Measurements from ENCODE around the gene SAMD4A.
A peak's percentile ranks its signal among the peaks of the same experiment; 100 is the strongest.

The SAMD4A gene

DNA sequence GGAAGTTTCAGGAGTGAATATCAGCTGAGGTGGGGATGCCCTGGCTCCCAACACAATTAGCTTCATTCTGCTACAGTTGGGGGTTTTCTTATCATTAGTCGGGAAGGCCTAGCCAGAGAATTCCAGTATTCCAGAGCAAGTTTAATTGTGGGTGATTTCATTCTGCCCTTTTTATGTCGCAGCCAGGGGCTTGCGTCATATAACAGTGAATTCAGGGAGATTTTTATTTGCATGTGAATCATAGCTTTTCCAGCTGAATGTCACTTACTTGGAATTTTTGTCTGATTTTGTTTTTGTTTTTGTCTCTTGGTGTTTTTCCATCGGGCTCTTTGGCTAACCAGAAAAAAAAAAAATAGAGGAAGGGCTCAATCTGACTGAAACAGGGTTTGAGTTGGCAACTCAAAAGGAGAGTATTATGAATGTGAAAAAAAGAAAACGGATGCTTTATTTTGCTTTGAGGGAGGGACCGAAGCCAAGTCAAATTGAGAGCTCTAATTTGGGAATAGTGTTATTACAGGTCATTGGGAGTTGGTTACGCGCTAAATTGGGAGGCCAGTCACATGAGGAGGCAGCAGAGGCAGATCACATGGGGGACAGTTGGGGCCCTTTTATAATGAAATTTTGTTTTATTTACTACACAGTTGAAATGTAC is 119.4 kb downstream of the SAMD4A start:
- DNase-seq: peak; percentile 91

DNA sequence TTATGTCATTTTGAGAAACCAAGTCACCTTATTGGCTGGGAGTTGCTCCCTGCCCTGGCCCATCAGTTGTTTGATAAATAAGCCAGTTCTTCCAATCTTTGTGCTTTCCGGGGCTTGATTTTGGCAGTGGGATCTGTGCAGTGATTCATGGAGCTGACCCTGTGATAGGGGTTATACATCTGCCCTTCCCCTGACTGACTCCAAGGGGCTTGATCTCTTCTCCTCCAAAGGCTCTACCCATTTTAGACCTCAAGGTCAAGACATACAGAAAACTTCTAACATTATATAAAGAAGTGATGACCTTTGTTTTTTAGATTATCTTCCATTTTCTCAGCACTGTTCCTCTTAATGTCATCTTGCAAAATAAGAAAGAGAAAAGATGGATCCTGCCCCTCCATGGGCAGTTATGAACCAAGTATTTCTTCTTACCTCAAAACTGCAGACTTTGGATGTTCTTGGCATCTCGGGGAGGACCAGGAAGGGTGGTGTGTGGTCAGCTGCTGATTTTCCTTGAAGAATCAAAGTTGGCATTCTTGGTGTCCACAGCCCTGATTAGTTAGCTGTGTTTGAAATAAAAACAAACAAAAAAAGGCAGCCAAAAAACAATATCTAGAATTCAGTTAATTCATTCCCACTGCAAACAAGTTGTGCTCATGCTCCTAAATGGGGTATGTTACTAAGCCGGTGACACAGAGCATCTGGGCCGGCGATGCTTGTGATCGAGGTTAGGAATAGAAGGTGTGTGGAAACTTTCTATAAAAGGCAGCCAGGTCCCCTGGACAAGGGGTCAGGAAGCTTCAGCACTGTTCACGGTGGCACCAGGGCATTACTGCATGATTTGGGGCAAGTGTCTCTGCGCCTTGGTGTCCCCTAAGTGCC is 120.2 kb downstream of the SAMD4A start:
- DNase-seq: no peak

DNA sequence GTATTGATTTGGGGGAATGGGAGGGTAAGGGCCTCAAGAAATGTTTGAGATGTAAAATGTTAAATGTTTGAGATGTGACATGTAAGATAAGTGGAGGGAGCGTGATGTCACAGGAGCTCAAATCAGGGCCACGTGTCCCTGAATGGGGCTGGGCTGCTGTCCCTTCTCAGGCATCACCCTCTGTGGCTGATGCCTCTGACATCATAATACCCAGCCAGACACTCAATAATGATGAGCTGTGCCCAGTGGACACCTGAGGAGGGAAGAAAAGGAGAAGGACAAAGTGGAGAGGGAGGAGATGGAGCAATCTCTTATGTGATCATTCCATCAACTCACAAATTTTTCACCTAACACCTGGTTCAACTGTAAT is 120.8 kb downstream of the SAMD4A start:
- no peak for DNase-seq

DNA sequence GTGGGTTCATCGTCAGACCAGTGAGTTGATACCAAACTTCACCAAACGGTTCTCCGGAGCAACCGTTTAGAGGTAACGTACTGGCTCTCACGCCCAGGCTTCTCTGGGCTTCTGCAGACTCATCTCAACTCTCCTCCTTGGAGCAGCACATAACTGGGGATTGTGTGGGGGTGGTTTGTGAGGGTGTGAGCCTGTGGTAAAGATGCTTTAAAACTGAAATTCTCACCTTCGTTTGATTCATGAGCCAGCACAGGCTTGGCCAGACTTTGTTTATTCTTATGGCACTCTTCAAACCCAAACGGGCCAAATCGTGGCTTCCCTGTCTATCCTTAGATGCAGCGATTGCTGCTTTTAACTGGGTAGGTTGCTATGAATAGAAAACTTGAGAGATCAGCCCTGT is 121.3 kb downstream of the SAMD4A start:
- DNase-seq: no peak

DNA sequence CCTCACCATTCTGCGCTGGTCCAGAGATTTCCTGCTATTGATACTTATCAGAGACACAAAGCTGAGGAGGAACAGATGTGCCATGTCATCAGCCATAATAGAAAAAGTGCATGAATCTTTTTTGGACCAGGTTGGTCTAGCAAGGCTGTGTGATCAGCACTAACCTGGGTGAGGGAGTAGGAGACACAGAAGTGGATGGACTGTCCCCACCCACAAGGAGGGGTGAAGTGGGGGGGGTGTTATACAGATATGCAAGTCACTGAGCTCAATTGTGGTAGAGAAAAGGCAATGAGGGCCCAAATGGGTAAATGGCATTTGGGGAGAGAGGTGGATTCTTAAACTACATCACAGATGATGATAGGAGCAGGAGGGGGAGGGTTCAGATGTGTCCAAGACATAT is 123.0 kb downstream of the SAMD4A start:
- no peak for DNase-seq

DNA sequence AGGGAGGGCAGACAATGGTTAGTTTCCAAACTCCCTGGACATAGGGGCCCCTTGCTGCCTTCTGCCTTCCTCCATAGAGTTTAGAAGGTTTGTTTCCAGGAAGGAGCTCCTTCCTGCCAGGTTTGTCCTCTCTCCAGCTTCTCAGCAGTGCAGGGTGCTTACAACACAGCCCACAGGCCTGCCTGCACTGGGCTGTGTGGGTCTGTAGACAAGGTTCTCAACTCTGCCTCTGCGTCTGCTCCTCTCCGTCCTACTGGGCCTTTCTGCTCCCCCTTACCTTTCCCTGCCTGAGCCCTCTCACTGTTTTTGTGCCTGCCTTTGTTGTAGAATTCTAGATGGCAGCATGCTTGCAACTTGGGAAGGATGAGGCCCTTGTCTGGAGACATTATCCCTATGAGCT is 124.0 kb downstream of the SAMD4A start:
- no peak for DNase-seq

DNA sequence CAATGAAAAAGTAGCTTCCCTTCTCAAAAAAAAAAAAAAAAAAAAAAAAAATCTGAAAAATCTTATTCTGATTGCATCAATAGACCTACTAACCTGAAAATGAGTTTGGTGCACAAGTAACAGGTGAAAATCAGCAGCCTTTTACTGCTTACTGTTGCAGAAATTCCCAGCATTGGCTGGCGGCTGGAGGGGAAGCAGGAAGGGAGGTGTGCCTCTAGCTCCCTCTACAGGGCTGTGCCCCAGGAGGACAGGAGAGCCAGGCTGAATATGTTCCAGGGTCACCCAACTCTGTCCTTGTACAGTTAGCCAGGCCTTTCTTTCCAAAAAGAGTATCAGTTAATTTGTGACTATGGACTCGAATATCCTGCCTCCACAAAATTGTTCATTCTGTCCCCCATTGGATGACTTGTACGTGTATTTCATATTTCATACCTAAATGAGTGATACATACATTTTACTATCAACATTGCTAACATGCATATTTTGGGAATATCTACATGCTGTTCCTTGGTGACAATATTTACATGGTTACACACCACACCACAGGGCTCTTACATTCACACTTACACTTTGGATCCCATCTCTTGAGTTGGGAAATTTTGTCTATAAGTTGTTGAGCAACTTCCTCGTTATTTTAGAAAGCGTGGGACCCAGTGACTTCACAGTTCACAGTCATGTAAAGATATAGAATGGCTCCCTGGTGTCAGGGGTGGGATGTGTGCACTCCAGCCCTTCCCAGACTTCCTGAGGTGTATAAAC is 124.8 kb downstream of the SAMD4A start:
- peak; percentile 71 for DNase-seq

DNA sequence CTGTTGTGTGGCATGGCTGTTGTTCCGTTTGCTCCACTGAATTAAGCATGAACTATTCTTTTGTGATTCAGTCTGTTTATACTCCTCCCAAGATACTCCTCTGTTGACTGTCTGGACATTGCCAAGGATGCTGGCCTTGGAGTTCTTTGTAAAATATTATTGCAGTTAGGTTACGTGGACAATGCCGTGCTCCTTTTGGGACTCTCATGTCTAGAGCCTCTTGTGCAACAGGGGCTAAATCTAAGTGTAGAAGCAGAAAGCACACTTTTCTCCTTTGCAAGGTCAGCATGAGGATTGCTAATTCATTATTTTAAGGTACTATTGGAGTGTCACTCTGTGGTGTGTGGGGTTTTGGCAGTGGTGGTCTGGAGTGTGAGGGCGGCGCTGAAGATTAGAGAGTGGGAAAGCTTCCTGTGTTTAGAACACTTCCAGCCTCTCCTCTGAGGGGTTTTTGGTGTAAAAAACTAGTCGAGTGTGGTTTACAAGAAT is 125.4 kb downstream of the SAMD4A start:
- no peak for DNase-seq

DNA sequence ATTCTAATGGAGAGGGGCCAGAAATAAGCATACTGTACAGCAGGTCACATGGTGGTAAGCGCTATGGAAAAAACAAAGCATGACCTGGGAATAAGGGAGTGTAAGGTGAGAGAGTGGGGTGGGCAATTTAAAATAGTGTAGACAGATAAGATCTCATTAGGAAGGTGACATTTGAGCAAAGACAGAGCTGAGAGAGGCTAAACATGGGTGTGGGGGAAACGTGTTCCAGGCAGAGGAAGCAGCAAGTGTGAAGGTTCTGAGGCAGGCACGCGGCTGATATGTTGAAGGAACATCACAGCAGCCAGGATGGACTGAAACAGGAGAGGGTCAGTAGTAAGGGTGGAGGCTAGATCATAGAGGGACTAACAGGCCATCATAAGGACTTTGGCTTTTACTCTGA is 126.8 kb downstream of the SAMD4A start:
- DNase-seq: no peak

DNA sequence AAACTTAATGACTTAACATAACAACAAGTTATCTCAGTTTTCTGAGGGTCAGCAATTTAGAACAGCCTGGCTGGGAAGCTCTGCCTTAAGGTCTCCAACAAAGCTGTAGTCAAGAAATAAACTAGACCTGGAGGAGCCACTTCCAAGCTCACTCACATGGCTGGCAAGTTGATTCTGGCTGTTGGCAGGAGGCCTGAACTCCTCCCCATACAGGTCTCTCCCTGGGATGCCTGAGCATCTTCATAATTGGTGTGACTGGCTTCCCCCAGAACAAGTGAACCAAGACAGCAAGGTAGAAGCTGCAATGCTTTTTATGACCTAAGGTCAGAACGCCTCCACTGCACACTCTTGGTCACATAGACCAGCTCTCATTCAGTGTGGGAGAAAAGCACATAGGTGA is 128.3 kb downstream of the SAMD4A start:
- no peak for DNase-seq

DNA sequence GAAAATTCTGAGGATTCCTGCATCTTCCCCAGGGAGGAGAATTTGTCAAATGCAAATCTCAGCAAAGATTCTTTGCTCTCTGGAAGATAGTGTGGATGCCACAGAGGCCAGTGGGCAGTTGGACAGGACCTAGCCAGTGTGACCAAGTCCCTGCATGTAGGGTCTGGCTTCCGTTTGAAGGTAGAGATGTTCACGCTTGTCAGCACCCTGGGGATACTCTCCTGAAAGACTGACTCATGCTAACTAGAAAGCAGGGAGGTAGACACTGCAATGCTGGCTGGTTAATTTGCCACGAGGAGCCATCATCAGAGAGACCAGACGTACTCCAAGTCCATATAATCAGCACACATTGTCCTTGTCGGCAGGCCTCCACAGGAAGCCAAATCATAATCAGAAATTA is 130.1 kb downstream of the SAMD4A start:
- no peak for DNase-seq

DNA sequence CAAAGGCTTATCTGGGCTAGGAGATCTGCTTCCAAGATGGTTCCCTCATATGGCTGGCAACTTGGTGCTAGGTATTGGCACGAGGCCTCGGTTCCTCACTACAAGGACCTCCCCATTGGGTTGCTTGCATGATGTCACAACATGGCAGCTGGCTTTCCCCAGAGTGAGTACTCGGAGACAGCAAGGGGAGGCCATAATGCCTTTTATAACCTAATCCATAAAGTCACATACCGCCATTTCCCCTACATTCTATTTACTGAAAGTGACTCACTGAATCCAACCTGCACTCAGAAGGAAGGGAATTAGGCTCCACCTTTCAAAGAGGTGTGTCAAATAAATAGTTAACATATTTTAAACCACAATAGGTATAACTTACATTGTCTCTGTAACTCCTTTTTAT is 130.9 kb downstream of the SAMD4A start:
- no peak for DNase-seq

DNA sequence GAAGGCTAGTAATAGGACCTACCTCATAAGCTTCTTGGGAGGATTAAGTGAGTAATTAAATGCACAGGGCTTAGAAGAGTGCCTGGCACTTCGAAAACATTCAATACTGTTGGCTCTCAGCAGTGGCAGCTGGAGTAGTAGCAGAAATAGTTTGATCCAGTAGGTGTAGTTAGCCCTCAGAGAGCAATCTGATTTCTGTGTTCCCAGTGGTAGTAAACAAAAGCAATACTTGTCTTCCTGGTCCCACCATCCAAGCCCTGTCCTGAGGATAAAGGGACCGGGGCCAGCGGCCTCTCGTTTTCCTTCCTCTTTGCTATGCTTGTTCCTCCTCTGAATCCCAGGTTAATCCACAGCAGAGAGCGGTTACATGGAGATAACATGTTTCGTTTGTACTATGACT is 131.6 kb downstream of the SAMD4A start:
- DNase-seq: no peak

DNA sequence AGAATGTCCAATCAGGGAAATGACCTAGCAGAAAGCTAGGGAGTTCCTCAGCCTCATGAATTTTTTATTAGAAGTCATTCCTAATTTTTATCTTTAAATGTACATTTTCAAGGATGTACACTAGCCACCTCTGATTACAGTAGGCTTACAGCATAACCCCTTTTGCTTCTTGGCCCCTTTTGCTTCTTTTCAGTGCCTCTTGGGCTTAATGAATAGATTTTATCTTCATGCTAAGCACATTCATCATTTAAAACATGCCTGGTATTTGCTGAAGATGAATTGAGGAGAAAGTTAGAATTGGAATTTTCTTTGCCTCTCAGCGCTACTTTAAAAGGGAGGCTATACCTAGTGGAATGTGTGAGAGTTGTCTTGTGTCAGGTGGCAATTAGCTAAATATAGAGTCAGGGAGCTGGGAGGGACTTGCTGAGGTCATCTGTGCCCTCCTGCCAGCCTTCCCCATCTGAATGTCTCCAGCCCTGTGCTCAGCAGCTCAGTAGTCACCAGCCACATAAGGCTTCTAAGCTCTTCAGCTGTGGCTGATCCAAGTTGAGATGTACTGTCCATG is 132.1 kb downstream of the SAMD4A start:
- peak; percentile 31 for DNase-seq

DNA sequence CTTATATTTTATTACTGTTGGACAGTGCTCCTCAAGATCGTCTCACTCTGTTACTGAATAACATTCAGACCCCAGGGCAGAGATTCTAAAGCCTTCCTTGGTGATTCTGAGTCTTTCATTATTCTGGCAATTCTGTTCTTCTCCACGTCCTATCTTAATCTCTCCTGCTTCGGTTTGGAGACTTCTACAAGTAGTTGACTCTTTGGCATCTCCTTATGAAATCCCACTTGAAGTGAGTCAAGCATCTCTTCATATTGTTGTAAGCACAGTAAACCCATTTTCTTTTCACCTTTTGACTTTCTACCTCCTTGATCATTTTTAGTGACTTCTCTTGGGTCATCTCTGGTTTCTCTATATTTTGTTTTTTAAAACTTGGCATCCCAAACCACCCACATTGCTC is 132.8 kb downstream of the SAMD4A start:
- DNase-seq: no peak

DNA sequence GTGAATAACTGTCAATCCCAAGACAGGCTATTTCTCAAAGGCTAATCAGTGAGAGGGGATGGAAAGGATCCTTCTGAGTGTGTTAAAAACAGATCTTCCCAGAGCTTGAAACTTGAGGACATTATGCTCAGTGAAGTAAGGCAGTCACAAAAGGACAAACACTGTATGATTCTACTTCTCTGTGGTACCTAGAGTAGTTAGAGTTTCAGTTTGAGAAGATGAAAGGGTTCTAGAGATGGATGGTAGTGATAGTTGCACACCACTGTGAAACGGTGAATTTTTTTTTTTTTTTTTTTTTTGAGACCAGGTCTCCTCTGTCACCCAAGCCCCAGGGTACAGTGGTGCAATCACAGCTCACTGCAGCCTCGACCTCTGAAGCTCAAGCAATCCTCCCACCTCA is 133.8 kb downstream of the SAMD4A start:
- no peak for DNase-seq

DNA sequence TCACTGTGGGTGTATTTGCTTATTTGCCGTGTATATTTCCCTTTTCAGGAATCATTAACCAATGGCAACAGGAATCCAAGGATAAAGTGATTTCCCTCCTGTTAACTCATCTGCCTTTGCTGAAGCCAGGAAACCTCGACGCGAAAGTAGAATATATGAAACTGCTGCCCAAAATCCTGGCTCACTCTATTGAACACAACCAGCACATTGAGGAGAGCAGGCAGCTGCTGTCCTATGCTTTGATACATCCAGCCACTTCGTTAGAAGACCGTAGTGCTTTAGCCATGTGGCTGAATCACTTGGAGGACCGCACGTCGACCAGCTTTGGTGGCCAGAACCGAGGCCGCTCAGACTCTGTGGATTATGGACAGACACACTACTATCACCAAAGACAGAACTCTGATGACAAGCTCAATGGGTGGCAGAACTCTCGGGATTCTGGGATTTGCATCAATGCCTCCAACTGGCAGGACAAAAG is 135.1 kb downstream of the SAMD4A start:
- DNase-seq: no peak

DNA sequence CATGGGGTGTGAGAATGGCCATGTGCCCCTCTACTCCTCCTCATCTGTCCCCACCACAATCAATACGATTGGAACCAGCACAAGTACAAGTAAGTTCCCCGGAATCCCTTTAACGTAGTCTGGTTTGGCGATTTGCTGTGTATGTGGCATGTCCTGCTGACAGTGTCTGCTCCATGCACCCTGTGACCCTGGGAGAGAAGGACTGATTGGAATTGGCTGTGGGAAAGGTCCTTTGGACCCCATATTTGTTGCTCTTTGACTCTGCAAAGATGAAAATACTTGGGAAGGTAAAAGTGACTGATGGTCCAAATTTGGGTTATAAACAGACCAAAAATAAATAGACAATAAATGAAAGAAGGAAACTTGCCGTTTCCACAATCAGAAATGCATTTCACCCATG is 135.6 kb downstream of the SAMD4A start:
- no peak for DNase-seq

DNA sequence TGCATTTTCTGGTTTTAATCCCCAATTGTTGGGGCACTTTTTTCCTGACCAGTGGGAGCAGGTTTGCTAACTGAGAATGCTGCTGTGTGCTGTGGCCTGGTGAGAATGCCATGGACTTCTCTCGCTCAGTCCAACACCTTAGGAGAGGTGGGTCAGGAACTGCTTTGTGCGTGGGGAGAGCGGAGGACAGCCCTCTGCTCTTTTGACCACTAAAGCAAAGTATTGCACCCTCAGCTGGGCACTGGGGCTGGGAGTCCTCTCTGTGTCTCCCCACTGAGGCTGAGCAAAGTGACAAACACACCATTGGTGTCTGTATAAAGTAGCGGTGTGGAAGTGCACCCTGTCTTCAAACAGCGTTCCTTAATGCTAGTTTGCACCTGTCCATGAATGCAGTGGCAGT is 136.2 kb downstream of the SAMD4A start:
- no peak for DNase-seq

DNA sequence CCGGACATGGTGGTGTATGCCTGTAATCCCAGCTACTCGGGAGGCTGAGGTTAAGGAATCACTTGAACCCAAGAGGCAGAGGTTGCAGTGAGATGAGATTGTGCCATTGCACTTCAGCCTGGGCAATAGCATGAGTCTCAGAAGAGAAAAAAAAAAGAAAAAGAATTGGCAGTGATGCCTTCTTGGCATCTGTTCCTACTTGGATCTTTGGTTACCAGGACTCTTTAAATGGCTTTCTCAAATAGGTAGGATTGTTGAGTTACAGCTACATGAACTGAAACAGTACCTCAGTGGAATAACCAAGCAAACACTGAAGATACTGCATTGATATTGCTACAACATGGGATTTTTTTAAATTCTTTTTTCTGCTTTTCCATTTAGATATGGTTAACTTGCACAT is 136.8 kb downstream of the SAMD4A start:
- DNase-seq: no peak

DNA sequence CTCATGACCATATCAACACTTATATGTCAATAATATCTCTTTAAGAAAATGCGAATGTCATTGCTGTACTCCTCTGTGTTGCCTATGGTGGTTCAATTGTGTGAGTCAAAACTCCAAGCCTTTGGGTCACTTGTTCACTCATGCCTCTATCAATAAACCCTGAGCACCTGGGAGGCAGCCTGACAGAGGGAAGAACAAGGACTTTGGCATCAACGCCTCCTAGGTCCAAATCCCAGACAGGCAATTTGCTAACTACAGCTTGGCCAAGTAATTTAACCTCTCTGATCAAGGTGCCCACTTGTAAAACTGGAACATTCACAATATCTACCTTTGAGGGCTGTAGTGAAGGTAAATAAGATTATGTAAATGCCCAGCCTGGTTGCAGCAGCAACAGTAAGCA is 137.8 kb downstream of the SAMD4A start:
- no peak for DNase-seq

DNA sequence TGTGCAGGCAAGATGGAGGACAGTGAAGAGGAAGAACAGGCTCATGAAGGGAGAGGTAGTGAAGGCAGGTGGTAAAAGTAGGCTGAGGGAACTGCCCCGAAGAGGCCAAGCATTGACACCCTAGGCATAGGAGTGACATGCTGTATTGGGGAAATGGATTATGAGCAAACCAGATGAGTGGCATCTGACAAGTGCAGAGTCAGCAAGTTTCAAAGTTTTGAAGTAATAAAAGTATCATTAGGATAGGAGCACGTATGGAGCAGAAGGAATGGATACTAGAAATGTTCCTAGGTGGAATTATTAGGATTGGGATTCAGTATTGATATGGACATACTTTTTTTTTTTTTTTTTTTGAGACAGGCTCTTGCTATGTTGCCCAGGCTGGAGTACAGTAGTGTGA is 139.8 kb downstream of the SAMD4A start:
- DNase-seq: no peak

DNA sequence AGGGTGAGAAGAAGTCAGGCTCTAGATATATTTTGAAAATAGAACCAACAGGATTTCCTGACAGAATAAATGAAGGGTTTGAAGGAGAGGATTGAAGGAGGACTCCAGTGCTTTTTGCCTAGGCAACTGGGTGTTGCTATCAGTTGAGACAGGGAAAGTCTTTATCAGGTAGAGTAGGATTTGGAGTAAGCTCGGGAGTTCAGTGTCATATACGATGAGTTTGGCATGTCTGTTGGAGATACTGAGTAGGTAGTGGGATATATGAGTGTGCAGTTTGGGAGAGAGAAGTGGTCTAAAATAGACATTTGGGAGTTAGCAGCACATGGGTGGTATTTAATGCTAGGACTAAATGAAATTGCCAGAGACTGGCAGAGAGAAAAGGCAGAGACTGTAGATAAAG is 141.2 kb downstream of the SAMD4A start:
- no peak for DNase-seq

Data from fibroblast of skin of scalp (primary cell).